Measurements from ENCODE around the gene DOCK2.
"Not testable (repeated sequence)": the region's sequence is repeated elsewhere in the genome, so short reads cannot be mapped to it uniquely, and the experiment has no call there.

The DOCK2 gene

DNA sequence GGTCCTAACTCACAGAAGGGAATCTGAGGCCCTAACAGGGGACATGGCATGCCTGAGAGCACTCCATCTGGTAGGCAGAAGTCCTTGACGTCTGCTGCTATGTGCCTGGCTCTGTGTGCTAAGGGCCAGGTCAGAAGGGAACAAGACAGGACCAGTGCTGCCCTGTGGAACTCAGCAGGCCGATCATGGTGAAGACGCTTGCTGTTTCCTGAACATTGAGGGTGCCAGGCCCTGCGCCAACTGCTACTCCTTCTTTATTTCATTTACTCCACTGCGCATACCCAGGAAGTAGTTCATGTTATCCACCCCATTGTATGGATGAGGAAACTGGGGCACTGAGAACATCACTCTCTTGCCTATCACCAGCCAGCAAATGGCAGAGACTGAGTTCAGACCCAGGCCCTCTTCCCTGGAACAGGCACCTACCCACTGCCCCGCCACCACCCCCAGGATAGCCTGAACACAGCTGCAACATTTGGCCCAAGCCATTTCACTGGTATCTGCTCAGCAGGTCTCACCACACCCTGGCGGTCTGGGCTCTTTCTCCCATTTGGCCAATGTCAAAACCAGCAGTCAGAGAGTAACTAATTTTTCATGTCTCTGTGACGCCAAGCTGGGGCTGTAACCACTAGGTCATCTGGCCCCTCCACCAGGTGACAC lies 443.8 kb downstream of the DOCK2 start:
- TF ChIP-seq, protein P1, sequence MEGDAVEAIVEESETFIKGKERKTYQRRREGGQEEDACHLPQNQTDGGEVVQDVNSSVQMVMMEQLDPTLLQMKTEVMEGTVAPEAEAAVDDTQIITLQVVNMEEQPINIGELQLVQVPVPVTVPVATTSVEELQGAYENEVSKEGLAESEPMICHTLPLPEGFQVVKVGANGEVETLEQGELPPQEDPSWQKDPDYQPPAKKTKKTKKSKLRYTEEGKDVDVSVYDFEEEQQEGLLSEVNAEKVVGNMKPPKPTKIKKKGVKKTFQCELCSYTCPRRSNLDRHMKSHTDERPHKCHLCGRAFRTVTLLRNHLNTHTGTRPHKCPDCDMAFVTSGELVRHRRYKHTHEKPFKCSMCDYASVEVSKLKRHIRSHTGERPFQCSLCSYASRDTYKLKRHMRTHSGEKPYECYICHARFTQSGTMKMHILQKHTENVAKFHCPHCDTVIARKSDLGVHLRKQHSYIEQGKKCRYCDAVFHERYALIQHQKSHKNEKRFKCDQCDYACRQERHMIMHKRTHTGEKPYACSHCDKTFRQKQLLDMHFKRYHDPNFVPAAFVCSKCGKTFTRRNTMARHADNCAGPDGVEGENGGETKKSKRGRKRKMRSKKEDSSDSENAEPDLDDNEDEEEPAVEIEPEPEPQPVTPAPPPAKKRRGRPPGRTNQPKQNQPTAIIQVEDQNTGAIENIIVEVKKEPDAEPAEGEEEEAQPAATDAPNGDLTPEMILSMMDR (IDR thresholded peaks at IDR 0.05; ENCODE audit: low read depth, low read length), result no peak
- no peak for DNase-seq (ENCODE audit: extremely low read depth, low read depth)

DNA sequence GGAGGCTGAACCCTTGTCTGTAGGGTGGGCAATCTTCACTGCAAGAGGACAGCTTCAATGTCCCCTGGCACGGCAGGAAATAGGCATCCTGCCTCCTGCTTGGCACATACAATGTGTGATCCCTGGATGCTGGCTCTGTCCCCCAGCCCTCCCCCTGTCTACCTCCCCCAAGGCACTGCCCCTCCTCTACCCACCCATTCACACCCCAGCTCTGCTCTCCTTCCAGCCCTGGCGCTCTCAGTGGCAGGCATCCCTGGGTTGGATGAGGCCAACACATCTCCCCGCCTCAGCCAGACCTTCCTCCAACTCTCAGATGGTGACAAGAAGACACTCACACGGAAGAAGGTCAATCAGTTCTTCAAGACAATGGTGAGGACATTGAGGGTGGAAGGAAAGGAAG lies 444.5 kb downstream of the DOCK2 start:
- TF ChIP-seq, protein P1 (IDR thresholded peaks at IDR 0.05; ENCODE audit: low read depth, low read length), result no peak
- DNase-seq (ENCODE audit: extremely low read depth, low read depth), result no peak

DNA sequence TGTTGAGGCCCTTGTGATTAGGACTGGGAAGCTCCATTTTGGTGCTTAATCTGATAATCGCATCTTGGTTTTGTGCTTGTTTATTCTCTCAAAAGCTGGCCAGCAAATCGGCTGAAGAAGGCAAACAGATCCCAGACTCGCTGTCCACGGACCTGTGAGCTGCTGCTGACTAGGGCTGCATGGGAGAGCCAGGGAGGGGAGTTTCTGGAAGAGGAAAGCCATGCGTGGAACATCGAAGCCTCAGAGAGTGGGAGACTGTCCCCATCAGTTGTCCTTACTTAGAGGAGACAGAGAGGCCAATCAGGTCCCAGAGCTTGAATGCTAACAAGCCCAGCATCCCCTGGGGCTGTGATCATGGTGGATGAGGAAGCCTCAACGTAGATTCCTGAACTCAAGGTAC lies 445.6 kb downstream of the DOCK2 start:
- TF ChIP-seq, protein P1 (IDR thresholded peaks at IDR 0.05; ENCODE audit: low read depth, low read length), result no peak
- DNase-seq (ENCODE audit: extremely low read depth, low read depth), result no peak

DNA sequence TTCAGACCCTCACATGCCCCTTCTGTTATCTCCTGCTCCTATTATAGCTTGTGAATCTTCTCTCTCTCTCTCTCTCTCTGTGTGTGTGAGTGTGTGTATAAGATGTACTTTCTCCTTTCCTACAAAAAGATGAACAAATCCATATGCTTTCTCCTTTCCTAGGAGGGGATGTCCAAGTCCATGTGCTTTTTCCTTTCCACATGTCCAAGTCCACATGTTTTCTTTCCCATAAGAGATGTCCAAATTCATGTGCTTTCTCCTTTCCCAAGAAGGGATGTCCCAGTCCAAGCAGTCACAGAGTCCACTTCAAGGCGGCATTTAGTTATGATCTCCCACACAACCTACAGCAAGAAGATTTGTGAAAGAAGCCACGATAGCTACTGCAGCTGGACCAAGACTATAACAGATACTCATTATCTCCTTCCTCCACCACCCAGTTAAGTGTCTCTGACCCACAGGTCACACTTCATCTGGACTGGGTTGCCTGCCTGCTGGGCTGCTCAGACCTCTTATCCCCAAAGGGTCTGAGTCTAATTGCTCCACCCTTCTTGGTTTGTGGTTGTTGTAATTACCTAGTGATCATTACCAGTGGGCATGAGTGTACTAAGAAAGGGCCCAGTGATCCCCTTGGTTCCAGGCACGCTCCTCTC lies 450.2 kb downstream of the DOCK2 start:
- TF ChIP-seq, protein P1 (IDR thresholded peaks at IDR 0.05; ENCODE audit: low read depth, low read length), result no peak
- no peak for DNase-seq (ENCODE audit: extremely low read depth, low read depth)

DNA sequence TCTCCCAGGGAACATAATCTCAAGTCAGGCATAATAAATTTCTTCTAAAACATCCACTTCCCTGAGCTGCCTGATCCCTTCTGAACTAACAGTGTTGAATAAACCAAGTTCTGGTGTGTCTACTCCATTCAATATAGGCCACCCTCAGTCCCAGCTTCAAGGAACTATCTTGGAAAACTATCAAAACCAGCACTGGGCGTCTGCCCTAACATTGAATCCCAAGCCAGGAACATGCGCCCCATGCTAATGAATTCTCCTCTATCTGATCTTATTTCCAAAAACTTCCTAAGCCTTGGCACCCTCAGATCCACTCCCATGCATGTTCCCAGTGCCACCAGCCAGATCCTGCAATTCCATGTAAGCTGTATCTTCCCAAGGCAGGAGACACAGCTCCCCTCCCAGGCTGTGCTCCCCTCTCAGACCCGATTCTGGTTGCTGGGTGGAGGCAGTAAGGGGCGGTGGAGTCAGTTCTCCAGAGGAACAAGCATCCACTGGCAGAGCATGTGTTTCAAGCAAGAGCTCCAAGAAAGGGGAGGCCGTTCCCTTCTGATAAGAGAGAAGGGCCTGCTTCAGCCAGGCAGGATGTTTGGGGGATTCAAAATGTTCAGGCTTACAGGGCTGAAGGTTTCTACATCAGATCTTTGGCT lies 455.5 kb downstream of the DOCK2 start:
- TF ChIP-seq, protein P1 (IDR thresholded peaks at IDR 0.05; ENCODE audit: low read depth, low read length), result no peak
- DNase-seq (ENCODE audit: extremely low read depth, low read depth), result no peak

DNA sequence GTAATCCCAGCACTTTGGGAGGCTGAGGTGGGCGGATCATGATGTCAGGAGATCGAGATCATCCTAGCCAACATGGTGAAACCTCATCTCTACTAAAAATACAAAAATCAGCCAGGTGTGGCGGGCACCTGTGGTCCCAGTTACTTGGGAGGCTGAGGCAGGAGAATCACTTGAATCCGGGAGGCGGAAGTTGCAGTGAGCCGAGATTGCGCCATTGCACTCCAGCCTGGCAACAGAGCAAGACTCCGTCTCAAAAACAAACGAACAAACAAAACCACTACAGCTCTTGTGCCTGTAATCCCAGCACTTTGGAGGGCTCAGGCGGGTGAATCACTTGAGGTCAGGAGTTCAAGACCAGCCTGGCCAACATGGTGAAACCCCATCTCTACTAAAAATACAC lies 457.3 kb downstream of the DOCK2 start:
- DNase-seq (ENCODE audit: extremely low read depth, low read depth), result not testable (repeated sequence)

DNA sequence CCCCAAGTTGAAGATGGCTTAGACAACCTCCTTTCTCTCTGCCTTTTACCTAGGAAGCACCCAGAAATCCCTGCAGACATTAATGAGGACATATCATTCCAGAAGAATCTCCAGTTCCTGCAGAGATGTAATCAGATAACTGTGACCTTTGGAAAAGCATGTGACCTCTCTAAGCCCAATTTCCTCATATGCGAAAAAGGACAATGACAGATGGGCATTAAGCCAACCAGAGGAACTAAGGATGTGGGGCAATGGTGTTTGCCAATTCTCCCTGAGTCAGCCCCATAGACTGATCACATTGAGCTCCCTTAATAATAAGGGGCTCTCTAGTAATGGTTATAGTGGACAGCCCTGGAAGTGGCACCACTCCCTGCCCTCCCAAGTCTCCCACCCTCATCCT lies 458.6 kb downstream of the DOCK2 start:
- TF ChIP-seq, protein P1 (IDR thresholded peaks at IDR 0.05; ENCODE audit: low read depth, low read length), result no peak
- no peak for DNase-seq (ENCODE audit: extremely low read depth, low read depth)
